ENCODE data around the gene AGO3.

DNA sequence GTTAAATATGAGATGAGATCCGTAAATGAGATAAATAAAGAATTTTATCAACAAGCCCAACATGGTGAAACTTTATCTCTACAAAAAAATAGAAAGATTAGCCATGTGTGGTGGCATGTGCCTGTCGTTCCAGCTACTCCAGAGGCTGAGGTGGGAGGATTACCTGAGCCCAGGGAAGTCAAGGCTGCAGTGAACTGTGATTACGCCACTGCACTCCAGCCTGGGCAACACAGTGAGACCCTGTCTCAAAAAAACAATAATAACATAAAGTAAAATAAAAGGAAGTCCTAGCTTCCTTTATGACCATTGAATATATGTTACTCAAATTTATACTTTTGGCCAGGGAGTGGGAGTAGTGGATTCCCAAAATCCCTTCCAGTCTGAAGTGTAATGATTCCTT lies 104.2 kb downstream of the AGO3 start:
- TF ChIP-seq, protein P1, sequence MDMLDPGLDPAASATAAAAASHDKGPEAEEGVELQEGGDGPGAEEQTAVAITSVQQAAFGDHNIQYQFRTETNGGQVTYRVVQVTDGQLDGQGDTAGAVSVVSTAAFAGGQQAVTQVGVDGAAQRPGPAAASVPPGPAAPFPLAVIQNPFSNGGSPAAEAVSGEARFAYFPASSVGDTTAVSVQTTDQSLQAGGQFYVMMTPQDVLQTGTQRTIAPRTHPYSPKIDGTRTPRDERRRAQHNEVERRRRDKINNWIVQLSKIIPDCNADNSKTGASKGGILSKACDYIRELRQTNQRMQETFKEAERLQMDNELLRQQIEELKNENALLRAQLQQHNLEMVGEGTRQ (IDR thresholded peaks at IDR 0.05), result no peak
- TF ChIP-seq, protein P2, sequence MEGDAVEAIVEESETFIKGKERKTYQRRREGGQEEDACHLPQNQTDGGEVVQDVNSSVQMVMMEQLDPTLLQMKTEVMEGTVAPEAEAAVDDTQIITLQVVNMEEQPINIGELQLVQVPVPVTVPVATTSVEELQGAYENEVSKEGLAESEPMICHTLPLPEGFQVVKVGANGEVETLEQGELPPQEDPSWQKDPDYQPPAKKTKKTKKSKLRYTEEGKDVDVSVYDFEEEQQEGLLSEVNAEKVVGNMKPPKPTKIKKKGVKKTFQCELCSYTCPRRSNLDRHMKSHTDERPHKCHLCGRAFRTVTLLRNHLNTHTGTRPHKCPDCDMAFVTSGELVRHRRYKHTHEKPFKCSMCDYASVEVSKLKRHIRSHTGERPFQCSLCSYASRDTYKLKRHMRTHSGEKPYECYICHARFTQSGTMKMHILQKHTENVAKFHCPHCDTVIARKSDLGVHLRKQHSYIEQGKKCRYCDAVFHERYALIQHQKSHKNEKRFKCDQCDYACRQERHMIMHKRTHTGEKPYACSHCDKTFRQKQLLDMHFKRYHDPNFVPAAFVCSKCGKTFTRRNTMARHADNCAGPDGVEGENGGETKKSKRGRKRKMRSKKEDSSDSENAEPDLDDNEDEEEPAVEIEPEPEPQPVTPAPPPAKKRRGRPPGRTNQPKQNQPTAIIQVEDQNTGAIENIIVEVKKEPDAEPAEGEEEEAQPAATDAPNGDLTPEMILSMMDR (IDR thresholded peaks at IDR 0.05), result no peak
- TF ChIP-seq CBX8 (IDR thresholded peaks at IDR 0.05), result no peak
- no peak for TF ChIP-seq POLR2A (IDR thresholded peaks at IDR 0.05; ENCODE audit: low read length)
- no peak for TF ChIP-seq NFE2L2 (conservative IDR thresholded peaks at IDR 0.05; ENCODE audit: low read length)
- TF ChIP-seq, protein P3, sequence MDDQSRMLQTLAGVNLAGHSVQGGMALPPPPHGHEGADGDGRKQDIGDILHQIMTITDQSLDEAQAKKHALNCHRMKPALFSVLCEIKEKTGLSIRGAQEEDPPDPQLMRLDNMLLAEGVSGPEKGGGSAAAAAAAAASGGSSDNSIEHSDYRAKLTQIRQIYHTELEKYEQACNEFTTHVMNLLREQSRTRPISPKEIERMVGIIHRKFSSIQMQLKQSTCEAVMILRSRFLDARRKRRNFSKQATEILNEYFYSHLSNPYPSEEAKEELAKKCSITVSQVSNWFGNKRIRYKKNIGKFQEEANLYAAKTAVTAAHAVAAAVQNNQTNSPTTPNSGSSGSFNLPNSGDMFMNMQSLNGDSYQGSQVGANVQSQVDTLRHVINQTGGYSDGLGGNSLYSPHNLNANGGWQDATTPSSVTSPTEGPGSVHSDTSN (IDR thresholded peaks at IDR 0.05), result no peak
- TF ChIP-seq, protein P4, sequence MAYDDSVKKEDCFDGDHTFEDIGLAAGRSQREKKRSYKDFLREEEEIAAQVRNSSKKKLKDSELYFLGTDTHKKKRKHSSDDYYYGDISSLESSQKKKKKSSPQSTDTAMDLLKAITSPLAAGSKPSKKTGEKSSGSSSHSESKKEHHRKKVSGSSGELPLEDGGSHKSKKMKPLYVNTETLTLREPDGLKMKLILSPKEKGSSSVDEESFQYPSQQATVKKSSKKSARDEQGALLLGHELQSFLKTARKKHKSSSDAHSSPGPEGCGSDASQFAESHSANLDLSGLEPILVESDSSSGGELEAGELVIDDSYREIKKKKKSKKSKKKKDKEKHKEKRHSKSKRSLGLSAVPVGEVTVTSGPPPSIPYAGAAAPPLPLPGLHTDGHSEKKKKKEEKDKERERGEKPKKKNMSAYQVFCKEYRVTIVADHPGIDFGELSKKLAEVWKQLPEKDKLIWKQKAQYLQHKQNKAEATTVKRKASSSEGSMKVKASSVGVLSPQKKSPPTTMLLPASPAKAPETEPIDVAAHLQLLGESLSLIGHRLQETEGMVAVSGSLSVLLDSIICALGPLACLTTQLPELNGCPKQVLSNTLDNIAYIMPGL (CRISPR knock-in tag; IDR thresholded peaks at IDR 0.05; ENCODE audit: borderline replicate concordance), result no peak
- TF ChIP-seq ZSCAN20 (CRISPR knock-in tag; IDR thresholded peaks at IDR 0.05), result no peak
